Epithelial cell of proximal tubule (primary cell): ENCODE measurements around the gene PAQR4. TPM values are rescaled to one million over a fixed set of nuclear protein-coding genes. Genes with fewer than 3 reads are reported as not detected.

Experiments used
- DNase-seq: peaks from one replicate; pipeline ENCODE4 v3.0.0-alpha.2; 2011; ENCODE audit warnings: low read depth
- H3K4me3 ChIP-seq: 2 replicates; pipeline ENCODE4 v1.5.1; 2011; ENCODE audit warnings: low read depth, mild to moderate bottlenecking, low read length
- CTCF ChIP-seq: conservative IDR thresholded peaks from 2 replicates; pipeline ENCODE4 v1.5.1; 2012; ENCODE audit warnings: low read depth, mild to moderate bottlenecking, low read length
- total RNA-seq: library from RNA; depleted of rRNA; stranded (reverse); fragments of >200 nt; gene quantifications from 2 replicates; pipeline ENCODE4 v1.2.3, GENCODE V29; 2015

Gene PAQR4
- total RNA-seq, 1 donor from 2014 or later: 36.0 TPM

- no peak overlapping the region for H3K4me3 ChIP-seq
- no peak for TF ChIP-seq CTCF
Measured at GRCh38 chr16:3012246-3012645, 43.1 kb downstream of the PAQR4 start.

GRCh38 chr16:3012828-3013420 is 43.8 kb downstream of the PAQR4 start, which contains the start of gene CLDN9:
Gene CLDN9 (plus strand): TSS chr16:3012923. CDS start chr16:3013363, 440 bp downstream.
- no peak for DNase-seq
- no peak for TF ChIP-seq CTCF
- no peak within 1 kb of the TSS for H3K4me3 ChIP-seq

More at GRCh38 chr16:3012246-3012645, 43.1 kb downstream of the PAQR4 start:
- DNase-seq: no peak

- H3K4me3 ChIP-seq: no peak overlapping the region
- no peak for DNase-seq
- TF ChIP-seq CTCF: no peak
Measured at GRCh38 chr16:3013491-3013951, 44.4 kb downstream of the PAQR4 start.

- no peak for TF ChIP-seq CTCF
- H3K4me3 ChIP-seq: no peak overlapping the region
- DNase-seq: no peak
Measured at GRCh38 chr16:3013998-3014690, 45.0 kb downstream of the PAQR4 start.

GRCh38 chr16:3014971-3015370 is 45.8 kb downstream of the PAQR4 start:
- no peak overlapping the region for H3K4me3 ChIP-seq
- DNase-seq: no peak
- TF ChIP-seq CTCF: no peak

- no peak for TF ChIP-seq CTCF
- H3K4me3 ChIP-seq: no peak overlapping the region
- DNase-seq: no peak
Measured at GRCh38 chr16:3015865-3016521, 46.8 kb downstream of the PAQR4 start.
